Nucleus accumbens (tissue), 56 donors: ENCODE results near the gene BTAF1.

Experiments
- DNase-seq, 56 donors: peaks; one replicate each; lab custom pipeline; 2025; lab: John Stamatoyannopoulos, UW

The BTAF1 gene

GRCh38 chr10:92042541-92042940 lies 119.0 kb downstream of the BTAF1 start:
- no peak for DNase-seq

DNA sequence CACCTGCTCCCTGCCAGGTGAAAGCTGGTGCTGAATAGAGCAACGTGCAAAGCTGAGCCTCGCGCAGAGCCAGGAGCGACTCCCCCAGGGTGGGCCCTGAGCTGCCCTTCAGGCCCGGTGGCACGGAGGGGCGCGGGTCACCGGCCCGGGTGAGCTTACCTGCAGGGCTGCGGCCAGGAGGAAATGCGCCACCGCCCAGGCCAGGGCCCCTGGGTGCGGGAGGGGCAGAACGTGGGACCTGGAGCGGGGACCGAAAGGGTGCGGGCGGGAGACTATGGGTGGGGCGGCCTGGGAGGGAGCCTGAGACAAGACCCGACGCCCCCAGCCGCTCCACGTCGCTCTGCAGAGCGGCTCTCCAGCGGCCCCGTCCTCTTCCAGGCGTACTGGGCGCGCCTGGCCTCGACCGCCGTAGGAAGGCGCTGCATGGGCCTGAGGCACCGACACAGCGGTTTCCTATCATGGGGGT lies 122.1 kb downstream of the BTAF1 start:
- DNase-seq: no peak

- no peak for DNase-seq
Measured at GRCh38 chr10:92047215-92047614, 123.6 kb downstream of the BTAF1 start.

- DNase-seq: no peak
Measured at GRCh38 chr10:92052088-92052487, 128.5 kb downstream of the BTAF1 start.

GRCh38 chr10:92052741-92053140 lies 129.2 kb downstream of the BTAF1 start:
- no peak for DNase-seq

DNA sequence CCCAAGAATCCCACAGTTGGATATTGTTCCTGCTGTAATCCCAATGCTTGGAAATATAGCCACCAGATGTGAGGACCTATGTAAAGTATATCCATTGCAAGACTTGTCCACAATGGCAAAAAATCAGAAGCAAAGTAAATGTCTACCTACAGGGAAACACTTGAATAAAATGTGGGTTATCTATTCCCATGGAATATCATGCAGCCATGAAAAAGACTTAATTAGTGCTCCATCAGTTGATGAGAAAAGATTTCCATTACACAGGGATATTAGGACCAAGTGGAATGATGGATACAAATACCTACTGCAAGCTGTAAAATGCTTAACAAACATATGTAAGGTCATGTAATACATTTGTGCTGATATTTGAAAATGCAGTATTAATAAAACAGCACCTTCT lies 131.2 kb downstream of the BTAF1 start:
- no peak for DNase-seq

DNA sequence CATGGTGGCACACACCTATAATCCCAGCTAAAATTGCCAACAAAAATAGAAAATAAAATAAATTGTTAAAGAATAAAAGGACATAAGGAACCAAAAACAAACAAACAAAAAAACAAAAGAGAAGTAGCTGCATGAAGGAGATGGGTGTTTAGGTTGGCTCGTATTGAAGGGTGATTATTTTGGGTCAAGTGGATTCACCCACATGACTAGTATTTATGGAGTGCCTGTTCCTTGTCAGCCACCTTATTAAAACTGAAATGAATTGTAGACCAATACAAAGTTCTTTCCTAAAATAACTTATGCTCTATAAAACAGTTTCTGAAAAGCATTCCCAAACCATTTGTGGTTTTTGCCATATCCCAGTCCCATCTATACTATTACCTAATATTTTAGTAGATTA lies 138.7 kb downstream of the BTAF1 start:
- DNase-seq: no peak

GRCh38 chr10:92064506-92064905 lies 140.9 kb downstream of the BTAF1 start:
- no peak for DNase-seq

- no peak for DNase-seq
Measured at GRCh38 chr10:92066386-92066785, 142.8 kb downstream of the BTAF1 start.

DNA sequence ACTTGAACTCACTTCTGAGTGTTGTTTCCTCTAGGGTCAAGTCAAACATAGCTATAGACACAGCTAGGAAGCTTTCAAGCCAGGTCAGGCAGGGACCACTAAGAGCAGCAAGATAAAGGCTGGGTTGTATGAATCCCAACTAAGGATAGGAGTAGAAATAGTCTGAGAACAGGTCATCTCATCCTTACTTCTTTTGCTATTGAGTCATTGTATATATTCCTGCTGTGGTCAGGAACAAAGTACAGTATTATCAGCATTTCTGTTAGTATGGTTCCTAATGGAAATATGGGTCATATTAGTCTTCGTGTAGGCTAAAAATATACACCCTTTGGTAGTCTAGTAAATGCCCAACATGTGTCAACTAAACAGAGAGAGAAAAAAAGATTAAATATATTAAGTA lies 145.3 kb downstream of the BTAF1 start:
- DNase-seq: no peak

- no peak for DNase-seq
Measured at GRCh38 chr10:92074126-92074887, 150.7 kb downstream of the BTAF1 start.

DNA sequence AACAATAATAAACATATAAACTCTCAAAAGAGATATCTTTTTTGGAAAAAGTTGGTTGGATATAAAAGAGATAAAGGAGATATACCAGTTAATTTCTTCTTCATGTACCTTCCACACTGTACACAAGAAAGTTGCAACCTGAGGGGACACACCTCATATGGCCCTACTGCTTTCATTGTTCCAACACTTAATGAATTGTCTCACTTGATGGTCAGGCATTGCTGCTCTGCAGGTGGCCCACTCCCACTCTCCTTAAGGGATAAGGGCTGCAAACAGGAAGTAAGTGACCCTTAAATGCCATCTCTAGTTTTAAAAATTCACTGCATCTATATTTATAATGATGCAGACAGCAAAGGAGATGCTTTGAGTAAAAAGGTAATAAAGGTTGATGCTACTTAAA lies 152.3 kb downstream of the BTAF1 start:
- no peak for DNase-seq

GRCh38 chr10:92076722-92077121 lies 153.2 kb downstream of the BTAF1 start:
- DNase-seq: no peak

GRCh38 chr10:92079003-92079402 lies 155.4 kb downstream of the BTAF1 start:
- no peak for DNase-seq
